ENCODE results near the gene NAAA.

DNA sequence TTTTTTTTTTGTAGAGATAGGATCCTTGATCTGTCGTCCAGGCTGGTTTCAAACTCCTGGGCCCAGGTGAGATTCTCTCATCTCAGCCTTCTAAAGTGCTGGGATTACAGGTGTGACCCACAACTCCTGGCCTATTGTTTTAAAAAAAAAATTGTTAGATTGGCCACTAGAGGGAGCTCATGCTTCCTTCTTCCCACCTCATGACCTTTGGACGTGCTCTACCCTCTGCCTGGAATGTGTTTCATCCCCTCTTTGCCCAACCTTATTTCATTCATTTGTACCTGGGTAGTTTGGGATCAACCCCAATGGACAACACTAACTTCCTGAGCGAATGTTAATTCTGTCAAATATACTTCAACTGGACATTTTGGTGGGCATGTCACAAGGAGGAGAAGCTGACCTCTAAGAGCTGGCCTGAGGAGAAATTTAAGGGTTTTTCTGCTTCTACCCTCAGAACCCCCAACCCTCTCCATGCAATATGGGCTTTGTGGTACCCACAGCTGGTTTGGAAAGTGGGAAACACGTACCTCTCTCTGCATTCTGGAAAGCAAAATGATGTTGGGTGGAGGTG lies 45.0 kb downstream of the NAAA start:
- TF ChIP-seq CTCF (IDR thresholded peaks at IDR 0.05; ENCODE audit: low read depth, low read length) (peak; percentile 75), EZH2phosphoT487 (IDR thresholded peaks at IDR 0.05; ENCODE audit: low read depth) (no peak)
